Heart right ventricle (tissue), 16 donors: ENCODE data around the gene BAAT. TPM values are rescaled to one million over a fixed set of nuclear protein-coding genes. Genes with fewer than 3 reads are reported as not detected.
A peak's percentile ranks its signal among the peaks of the same experiment; 100 is the strongest.

ENCODE experiments used
- ATAC-seq, 8 donors: fragments of 200-7000 bp; cut with Tn5 transposase; one replicate each; pipeline ENCODE4 v1.9.1; 2020; ENCODE audit warnings: mild to moderate bottlenecking in 8 of 8, moderate library complexity in 8 of 8, moderate number of reproducible peaks in 1 of 8
- DNase-seq, 2 donors: peaks; one replicate each; pipeline ENCODE4 v3.0.0-alpha.2; 2020
- H3K27ac ChIP-seq, 10 donors: fragments of 200-600 bp; sonication (generic) in 2 of 10; one replicate each; pipeline versions ENCODE4 v1.5.0 to v1.8.0; 2020 to 2022; ENCODE audit warnings: mild to moderate bottlenecking in 3 of 10
- H3K27me3 ChIP-seq, 7 donors: fragments of 200-600 bp; one replicate each; pipeline ENCODE4 v1.8.0; 2021 to 2022; ENCODE audit warnings: mild to moderate bottlenecking in 2 of 7
- H3K36me3 ChIP-seq, 9 donors: fragments of 200-600 bp; sonication (generic) in 1 of 9; one replicate each; pipeline versions ENCODE4 v1.5.0 to v1.8.0; 2020 to 2022; ENCODE audit warnings: mild to moderate bottlenecking in 2 of 9
- H3K4me1 ChIP-seq, 9 donors: fragments of 200-600 bp; sonication (generic) in 1 of 9; one replicate each; pipeline versions ENCODE4 v1.5.0 to v1.8.0; 2020 to 2022; ENCODE audit warnings: mild to moderate bottlenecking in 4 of 9
- H3K4me3 ChIP-seq, 10 donors: fragments of 200-600 bp; sonication (generic) in 2 of 10; one replicate each; pipeline versions ENCODE4 v1.5.0 to v1.8.0; 2020 to 2022; ENCODE audit warnings: mild to moderate bottlenecking in 7 of 10, moderate library complexity in 2 of 10
- H3K9me3 ChIP-seq, 11 donors: fragments of 200-600 bp in 10 of 11; sonication (generic) in 2 of 11; one replicate each; pipeline versions ENCODE4 v1.5.0 to v1.8.0; 2013 to 2022; ENCODE audit warnings: mild to moderate bottlenecking in 2 of 11, control low read depth in 1 of 11, moderate library complexity in 1 of 11
- WGBS, 2 donors: extraction: QIAGEN DNeasy Blood & Tissue Kit; methylation state at CpG; one replicate each; pipeline ENCODE4 v1.1.7; 2013; ENCODE audit warnings: inconsistent platforms in 1 of 2; 5-methylcytosine and 5-hydroxymethylcytosine counted together
- intact Hi-C, 10 donors: fragments of 100-400 bp; cut with DNase I; formaldehyde crosslinking; loops; one replicate each; pipeline versions ENCODE4 v1.11.1 to v1.14.2; 2022
- polyA plus RNA-seq, 2 donors: library from polyadenylated mRNA; stranded (reverse); fragments of 200-250 nt; gene quantifications; one replicate each; pipeline ENCODE4 v1.2.3, GENCODE V29; 2013
- total RNA-seq, 10 donors: library from RNA; stranded (reverse); fragmentation: NEBNext Ultra II Directional in 3 of 10; extraction: Animal tissue kit (Norgen Biotek cat#: 25700) in 3 of 10; gene quantifications; one replicate each; pipeline versions ENCODE4 v1.2.1 to v1.2.4, GENCODE V29; 2021 to 2023
- TF ChIP-seq, protein P1 (sequence below), 9 donors: fragments of 200-600 bp; sonication (generic) in 2 of 9; IDR thresholded peaks; one replicate each; pipeline versions ENCODE4 v1.5.0 to v1.8.0; 2021 to 2022; ENCODE audit warnings: antibody characterized with exemption in 9 of 9, mild to moderate bottlenecking in 5 of 9, moderate library complexity in 1 of 9
- donor health status: Arrhythmogenic right ventricular cardiomyopathy.
- donor health status: ischemic (EF 13 %, LVEDD 7.1; RV severe dilation, severe dysfunction).
- donor health status: healthy with polysubstance abuse.
- donor health status: DM: no; HTN: yes; CAD: no.
- donor health status: DM: no; HTN: no; CAD: no.
- donor health status: ischemic (EF 25% LVEDD 6.9; RV normal size, moderate dysfunction).
- donor health status: ischemic (EF 25% LVEDD 5.7; RV mildly dilated, moderate dysfunction).
- donor health status: healthy.
- donor health status: DM: yes; HTN: yes; CAD: no.
- donor health status: Ischemic cardiomyopathy.
- donor health status: ischemic (EF 35%, LVEDD 5.7; RV mildly dilated, moderate dysfunction).
- donor health status: nonischemic (EF 11% LVEDD 7.7; RV severe dilation, severe dysfunction).
- donor health status: DM: yes; HTN: yes; CAD: no.
- donor health status: PGD.
- donor health status: ischemic (EF 29% LVEDD 5.4; RV normal size, mild dysfunction).
- donor health status: nonischemic (EF 23%, LVEDD 6.1; RV moderate dilation, normal function).

BAAT gene
- total and polyA plus RNA-seq, 12 donors = 0.03 to 0.15 (median 0.07) TPM; not detected in 5

DNA sequence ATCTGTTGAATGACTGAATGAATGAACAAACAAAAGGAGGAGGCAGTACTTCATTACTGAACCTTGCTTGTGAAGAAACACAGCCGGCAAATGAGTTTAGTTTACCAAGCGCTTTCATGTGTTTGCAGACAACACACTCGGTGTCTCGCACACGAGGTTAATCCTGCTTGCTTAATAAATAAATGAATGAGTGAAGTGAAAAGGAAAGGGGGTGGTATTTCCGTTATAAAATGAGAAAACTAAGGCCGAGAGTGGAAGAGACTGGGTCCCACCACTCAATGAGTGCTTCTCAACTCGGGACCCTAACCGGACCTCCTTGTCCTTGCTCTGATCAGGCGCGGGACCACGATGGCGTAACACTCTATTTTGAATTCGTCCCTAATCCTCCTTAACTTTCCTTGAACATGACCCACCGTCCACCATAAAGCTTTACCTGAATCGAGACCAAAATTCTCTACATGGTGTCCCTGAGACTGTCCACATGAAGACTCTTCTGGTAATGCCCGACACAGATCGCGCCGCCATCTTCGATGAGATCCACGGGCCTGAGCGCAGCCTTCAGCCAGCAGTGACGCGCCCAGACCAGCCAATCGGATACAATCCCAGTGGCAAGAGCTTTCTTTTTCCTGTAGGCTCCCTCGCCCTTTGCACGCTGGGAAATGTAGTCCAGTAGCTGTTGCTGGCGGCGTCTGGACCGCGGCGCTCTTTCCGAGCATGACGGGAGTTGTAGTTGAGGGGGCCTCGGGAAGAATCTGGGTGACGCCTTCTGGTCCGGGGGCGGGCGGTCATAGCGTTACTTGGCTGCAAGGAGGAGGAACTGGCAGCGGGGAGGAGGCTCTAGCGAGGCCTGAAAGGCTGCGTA lies 13.5 kb upstream of the BAAT start, which contains the start of the genes MRPL50 and ZNF189:
Gene MRPL50, minus strand, starts transcription at position 551 of the 862 bp plus-strand sequence. Its CDS starts 26 bp downstream, at position 525.
Gene ZNF189, plus strand, starts transcription at position 784 of the 862 bp plus-strand sequence. CDS start 306 bp downstream, outside the sequence.
- H3K4me1 ChIP-seq = peaks cover 0 to 62% (median 42%) of the 10 kb centered on the region in 9 donors
- WGBS, 2 donors = 0% methylated on average over 44 of the region's 44 CpGs
- peak within 1 kb of the TSS; percentile 82 to 96 (median 90) for H3K27ac ChIP-seq
- intact Hi-C loops = loop anchor here in 8 of 10 donors (1.0 to 10.0 kb wide), 8 partner anchors 44 to 971 kb away; partner anchors contain the start of genes RNF20 (in 7 of the 8) and MSANTD3 (in 1 of the 8)
- DNase-seq (peak; percentile 94 to 100), ATAC-seq (peak; percentile 97 to 99 (median 99))
- peaks cover 0 to 25% (median 3%) of the 10 kb centered on the region in 11 donors for H3K9me3 ChIP-seq
- H3K4me3 ChIP-seq = peak within 1 kb of the TSS; percentile 61 to 77 (median 70)
- TF ChIP-seq, protein P1, sequence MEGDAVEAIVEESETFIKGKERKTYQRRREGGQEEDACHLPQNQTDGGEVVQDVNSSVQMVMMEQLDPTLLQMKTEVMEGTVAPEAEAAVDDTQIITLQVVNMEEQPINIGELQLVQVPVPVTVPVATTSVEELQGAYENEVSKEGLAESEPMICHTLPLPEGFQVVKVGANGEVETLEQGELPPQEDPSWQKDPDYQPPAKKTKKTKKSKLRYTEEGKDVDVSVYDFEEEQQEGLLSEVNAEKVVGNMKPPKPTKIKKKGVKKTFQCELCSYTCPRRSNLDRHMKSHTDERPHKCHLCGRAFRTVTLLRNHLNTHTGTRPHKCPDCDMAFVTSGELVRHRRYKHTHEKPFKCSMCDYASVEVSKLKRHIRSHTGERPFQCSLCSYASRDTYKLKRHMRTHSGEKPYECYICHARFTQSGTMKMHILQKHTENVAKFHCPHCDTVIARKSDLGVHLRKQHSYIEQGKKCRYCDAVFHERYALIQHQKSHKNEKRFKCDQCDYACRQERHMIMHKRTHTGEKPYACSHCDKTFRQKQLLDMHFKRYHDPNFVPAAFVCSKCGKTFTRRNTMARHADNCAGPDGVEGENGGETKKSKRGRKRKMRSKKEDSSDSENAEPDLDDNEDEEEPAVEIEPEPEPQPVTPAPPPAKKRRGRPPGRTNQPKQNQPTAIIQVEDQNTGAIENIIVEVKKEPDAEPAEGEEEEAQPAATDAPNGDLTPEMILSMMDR (IDR thresholded peaks at IDR 0.05) = no peak
- H3K27me3 ChIP-seq = no peaks in the 10 kb centered on the region
- peaks cover 0 to 57% (median 32%) of the 10 kb centered on the region in 9 donors for H3K36me3 ChIP-seq

DNA sequence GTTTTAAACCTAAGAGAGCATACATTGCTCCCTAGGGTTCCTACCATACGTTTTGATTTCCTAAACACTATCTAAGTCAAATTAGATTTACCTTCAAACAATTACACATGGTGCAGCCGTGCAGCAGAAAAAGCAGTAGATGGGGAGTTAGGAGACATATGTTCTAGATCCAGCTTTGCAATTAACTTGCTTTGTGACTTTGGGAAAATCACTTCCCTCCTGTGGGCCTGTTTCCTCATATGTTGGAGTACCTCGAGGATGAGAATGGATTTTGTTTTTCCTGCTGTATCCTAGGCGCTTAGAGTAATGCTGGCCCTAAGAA lies 12.9 kb upstream of the BAAT start:
- 5 to 10% methylated on average over 4 of the region's 4 CpGs for WGBS, 2 donors
- H3K27ac ChIP-seq = peak overlapping the region in 8 of 10 donors; percentile 82 to 96 (median 92)
- no peak for ATAC-seq
- H3K4me1 ChIP-seq = peaks cover 0 to 62% (median 42%) of the 10 kb centered on the region in 9 donors
- TF ChIP-seq, protein P1 (IDR thresholded peaks at IDR 0.05) = no peak
- peaks cover 0 to 26% (median 9%) of the 10 kb centered on the region in 11 donors for H3K9me3 ChIP-seq
- H3K4me3 ChIP-seq = peak overlapping the region; percentile 43 to 77 (median 68)
- H3K36me3 ChIP-seq = peaks cover 0 to 52% (median 26%) of the 10 kb centered on the region in 9 donors
- no peak for DNase-seq
- no peaks in the 10 kb centered on the region for H3K27me3 ChIP-seq
- intact Hi-C loops = loop anchor here in 8 of 10 donors (1.0 to 10.0 kb wide), 8 partner anchors 45 to 970 kb away; partner anchors contain the start of genes RNF20 (in 7 of the 8) and MSANTD3 (in 1 of the 8)

DNA sequence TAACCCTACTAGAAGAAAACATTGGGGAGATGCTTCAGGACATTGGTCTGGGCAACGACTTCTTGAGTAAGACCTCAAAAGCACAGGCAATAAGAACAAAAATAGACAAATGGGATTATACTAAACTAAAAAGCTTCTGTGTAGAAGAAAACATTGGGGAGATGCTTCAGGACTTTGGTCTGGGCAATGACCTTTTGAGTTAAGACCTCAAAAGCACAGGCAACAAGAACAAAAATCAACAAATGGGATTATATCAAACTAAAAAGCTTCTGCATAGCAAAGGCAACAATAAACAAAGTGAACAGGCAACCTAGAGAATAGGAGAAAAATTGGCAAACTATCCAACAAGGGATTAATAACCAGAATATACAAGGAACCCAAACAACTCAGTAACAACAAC lies 9.9 kb upstream of the BAAT start:
- no peaks in the 10 kb centered on the region for H3K27me3 ChIP-seq
- DNase-seq = no peak
- peaks cover 0 to 37% (median 9%) of the 10 kb centered on the region in 9 donors for H3K36me3 ChIP-seq
- no peak overlapping the region for H3K27ac ChIP-seq
- WGBS, 2 donors = 100% methylated on average over 1 of the region's 1 CpG
- TF ChIP-seq, protein P1 (IDR thresholded peaks at IDR 0.05) = no peak
- intact Hi-C loops = loop anchor here in 7 of 10 donors (5.0 to 10.0 kb wide), 4 partner anchors 48 to 967 kb away; partner anchors contain the start of genes RNF20 (in 5 of the 7) and MSANTD3 (in 1 of the 7)
- no peak overlapping the region for H3K4me3 ChIP-seq
- peaks cover 0 to 25% (median 9%) of the 10 kb centered on the region in 11 donors for H3K9me3 ChIP-seq
- H3K4me1 ChIP-seq = peaks cover 0 to 42% (median 24%) of the 10 kb centered on the region in 9 donors
- ATAC-seq = no peak

DNA sequence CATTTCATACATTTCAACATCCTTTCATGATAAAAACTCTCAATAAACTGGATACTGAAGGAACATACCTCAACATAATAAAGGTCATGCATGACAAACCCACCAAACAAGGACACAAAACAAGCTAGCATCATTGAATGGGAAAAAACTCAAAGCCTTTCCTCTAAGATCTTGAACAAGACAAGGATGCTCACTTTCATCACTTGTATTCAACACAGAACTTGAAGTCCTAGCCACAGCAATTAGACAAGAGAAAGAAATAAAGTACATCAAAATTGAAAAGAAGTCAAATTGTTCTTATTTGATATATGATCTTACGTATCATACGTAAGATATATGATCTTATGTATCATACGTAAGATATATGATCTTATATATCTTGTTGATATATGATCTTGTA lies 8.3 kb upstream of the BAAT start:
- H3K9me3 ChIP-seq = peaks cover 0 to 25% (median 9%) of the 10 kb centered on the region in 11 donors
- H3K27me3 ChIP-seq = no peaks in the 10 kb centered on the region
- TF ChIP-seq, protein P1 (IDR thresholded peaks at IDR 0.05) = no peak
- intact Hi-C loops = loop anchor here in 2 of 10 donors (10.0 kb wide), 1 partner anchor 142 kb away; the partner anchor contains the start of gene RNF20 (in 2 of the 2)
- WGBS, 2 donors = 98 to 100% methylated on average over 3 of the region's 3 CpGs
- no peak overlapping the region for H3K4me3 ChIP-seq
- no peak overlapping the region for H3K27ac ChIP-seq
- DNase-seq (no peak), ATAC-seq (no peak)
- H3K4me1 ChIP-seq = peaks cover 0 to 38% (median 19%) of the 10 kb centered on the region in 9 donors
- peaks cover 0 to 53% (median 13%) of the 10 kb centered on the region in 9 donors for H3K36me3 ChIP-seq
